Prostate gland (tissue), 2 donors: ENCODE results near the gene GLIS1.

ENCODE experiments used
- CTCF ChIP-seq, 4 experiments: fragments of 200-600 bp in 2 of 4; fragments of 450-650 bp in 2 of 4; sonication (generic) in 2 of 4; IDR thresholded peaks; 1 replicate in 3 of 4; 2 replicates in 1 of 4; pipeline ENCODE4 v1.5.1; 2016 to 2019; ENCODE audit warnings: antibody characterized with exemption in 4 of 4, mild to moderate bottlenecking in 2 of 4, moderate library complexity in 2 of 4
- POLR2AphosphoS5 ChIP-seq: sonication (generic); formaldehyde crosslinking; IDR thresholded peaks from one replicate; pipeline ENCODE4 v1.6.1; 2017; ENCODE audit warnings: antibody characterized with exemption

GRCh38 chr1:53552146-53552861, 186.7 kb downstream of the GLIS1 start:
- TF ChIP-seq POLR2AphosphoS5, result no peak
- TF ChIP-seq CTCF (IDR thresholded peaks at IDR 0.05), result no peak
